IMR-90 (cell line): ENCODE measurements around the gene ARRDC2. TPM values are rescaled to one million over a fixed set of nuclear protein-coding genes. Genes with fewer than 3 reads are reported as not detected.

Experiments
- ATAC-seq: fragments of 200-7000 bp; cut with Tn5 transposase; 2 replicates; pipeline ENCODE4 v1.9.1; 2020; ENCODE audit warnings: low read depth, mild to moderate bottlenecking, moderate library complexity
- BruUV-seq: library from RNA; stranded (reverse); fragments of 400-500 nt; replicated peaks from 2 replicates; lab custom pipeline; 2021; lab: Mats Ljungman, UMichigan
- CTCF ChIA-PET: fragments of 300-600 bp; formaldehyde crosslinking; extraction: SDS; loops from one replicate; lab custom pipeline; 2021; ENCODE audit warnings: antibody characterized with exemption; lab: Yijun Ruan, JAX
- POLR2A ChIA-PET: fragments of 300-600 bp; sonication (Branson Sonifier 250); formaldehyde crosslinking; loops from one replicate; lab custom pipeline; 2022; ENCODE audit warnings: antibody characterized with exemption; ENCODE audit not compliant: unreplicated experiment; lab: Charles Lee
- DNase-seq: peaks from one replicate; pipeline ENCODE4 v3.0.0; 2013
- H2AFZ ChIP-seq: replicated peaks from 2 replicates; pipeline ENCODE3; 2013; ENCODE audit warnings: low read length, mild to moderate bottlenecking; ENCODE audit not compliant: poor library complexity
- H2AK5ac ChIP-seq: 2 replicates; pipeline ENCODE4 v1.6.1; 2013; ENCODE audit warnings: low read depth, low read length, inconsistent platforms
- H2AK9ac ChIP-seq: replicated peaks from 2 replicates; pipeline ENCODE3; 2013; ENCODE audit warnings: mild to moderate bottlenecking, low read depth, low read length, moderate library complexity; ENCODE audit not compliant: poor library complexity
- H2BK120ac ChIP-seq: 2 replicates; pipeline ENCODE4 v1.6.1; 2013; ENCODE audit warnings: low read depth, low read length, inconsistent platforms
- H2BK15ac ChIP-seq: 3 replicates; pipeline ENCODE4 v1.6.1; 2013; ENCODE audit warnings: low read depth, low read length, inconsistent platforms
- H2BK20ac ChIP-seq: 2 replicates; pipeline ENCODE4 v1.6.1; 2013; ENCODE audit warnings: low read depth, mild to moderate bottlenecking, inconsistent platforms, low read length, moderate library complexity
- H2BK5ac ChIP-seq: 2 replicates; pipeline ENCODE4 v1.6.1; 2013; ENCODE audit warnings: mild to moderate bottlenecking, low read depth, low read length, inconsistent platforms; ENCODE audit not compliant: poor library complexity, severe bottlenecking
- H3K14ac ChIP-seq: replicated peaks from 2 replicates; pipeline ENCODE4 v1.6.1; 2013; ENCODE audit warnings: low read depth, low read length, inconsistent platforms
- H3K18ac ChIP-seq: 2 replicates; pipeline ENCODE4 v1.6.1; 2013; ENCODE audit warnings: low read depth, low read length, control low read depth
- H3K23ac ChIP-seq: 2 replicates; pipeline ENCODE4 v1.6.1; 2013; ENCODE audit warnings: low read depth, low read length, inconsistent platforms
- H3K27ac ChIP-seq: 2 replicates; pipeline ENCODE4 v1.5.1; 2013; ENCODE audit warnings: mild to moderate bottlenecking, control low read depth, low read length; ENCODE audit not compliant: insufficient read depth
- H3K27me3 ChIP-seq: 2 replicates; pipeline ENCODE4 v1.6.1; 2013; ENCODE audit warnings: low read length; ENCODE audit not compliant: control insufficient read depth, insufficient read depth
- H3K36me3 ChIP-seq: 2 replicates; pipeline ENCODE4 v1.6.1; 2013; ENCODE audit warnings: low read length, mixed read lengths; ENCODE audit not compliant: control insufficient read depth, insufficient read depth
- H3K4ac ChIP-seq: 2 replicates; pipeline ENCODE4 v1.6.1; 2013; ENCODE audit warnings: low read depth, low read length, inconsistent platforms
- H3K4me1 ChIP-seq: 2 replicates; pipeline ENCODE4 v1.6.1; 2013; ENCODE audit warnings: low read length, mixed read lengths; ENCODE audit not compliant: control insufficient read depth, insufficient read depth
- H3K4me2 ChIP-seq: 2 replicates; pipeline ENCODE4 v1.6.1; 2013; ENCODE audit warnings: low read depth, mild to moderate bottlenecking, control low read depth, low read length, moderate library complexity
- H3K4me3 ChIP-seq: 2 replicates; pipeline ENCODE4 v1.5.1; 2013; ENCODE audit warnings: low read depth, mild to moderate bottlenecking, control low read depth, low read length, moderate library complexity; ENCODE audit not compliant: insufficient read depth
- H3K56ac ChIP-seq: 2 replicates; pipeline ENCODE4 v1.6.1; 2013; ENCODE audit warnings: low read length, inconsistent platforms; ENCODE audit not compliant: insufficient read depth; ENCODE audit errors: extremely low read depth
- H3K79me1 ChIP-seq, 2 experiments: 2 replicates each; pipeline ENCODE4 v1.6.1; 2013; ENCODE audit warnings: low read length in 2 of 2, inconsistent platforms in 1 of 2, low read depth in 1 of 2
- H3K9ac ChIP-seq: 2 replicates; pipeline ENCODE4 v1.6.1; 2013; ENCODE audit warnings: low read depth, low read length, control low read depth
- H3K9me1 ChIP-seq: 2 replicates; pipeline ENCODE4 v1.6.1; 2013; ENCODE audit warnings: low read length, inconsistent platforms; ENCODE audit not compliant: insufficient read depth
- H3K9me3 ChIP-seq: 2 replicates; pipeline ENCODE4 v1.6.1; 2013; ENCODE audit warnings: low read length; ENCODE audit not compliant: control insufficient read depth, insufficient read depth
- H4K20me1 ChIP-seq: 2 replicates; pipeline ENCODE4 v1.6.1; 2013; ENCODE audit warnings: low read length, inconsistent platforms; ENCODE audit not compliant: insufficient read depth
- H4K5ac ChIP-seq: 2 replicates; pipeline ENCODE4 v1.6.1; 2013; ENCODE audit warnings: mild to moderate bottlenecking, low read depth, low read length, control low read depth
- H4K8ac ChIP-seq, 2 experiments: 2 replicates each; pipeline ENCODE4 v1.6.1; 2013; ENCODE audit warnings: low read depth in 2 of 2, low read length in 2 of 2, control low read depth in 1 of 2, inconsistent platforms in 1 of 2
- H4K91ac ChIP-seq: 2 replicates; pipeline ENCODE4 v1.6.1; 2013; ENCODE audit warnings: low read depth, low read length, inconsistent platforms; ENCODE audit not compliant: insufficient read depth
- BHLHE40 ChIP-seq: fragments of 150-350 bp; IDR thresholded peaks from 2 replicates; pipeline ENCODE4 v1.6.1; 2016; ENCODE audit warnings: mild to moderate bottlenecking, low read depth, low read length
- CEBPB ChIP-seq: IDR thresholded peaks from 2 replicates; pipeline ENCODE4 v1.6.1; 2012; ENCODE audit warnings: low read depth, low read length, improper control_type of control experiment
- CHD1 ChIP-seq: IDR thresholded peaks from 2 replicates; pipeline ENCODE4 v1.6.1; 2012; ENCODE audit warnings: low read depth, low read length, improper control_type of control experiment
- FOS ChIP-seq: fragments of 150-350 bp; IDR thresholded peaks from 2 replicates; pipeline ENCODE4 v1.6.1; 2016; ENCODE audit warnings: low read depth, low read length
- MAFK ChIP-seq: IDR thresholded peaks from 2 replicates; pipeline ENCODE4 v1.6.1; 2012; ENCODE audit warnings: low read depth, low read length, improper control_type of control experiment
- MAZ ChIP-seq: IDR thresholded peaks from 2 replicates; pipeline ENCODE4 v1.6.1; 2012; ENCODE audit warnings: low read depth, mild to moderate bottlenecking, low read length, improper control_type of control experiment, moderate library complexity, borderline replicate concordance
- MXI1 ChIP-seq: IDR thresholded peaks from 2 replicates; pipeline ENCODE4 v1.6.1; 2012; ENCODE audit warnings: low read depth, mild to moderate bottlenecking, low read length, moderate library complexity, borderline replicate concordance
- NFE2L2 ChIP-seq: fragments of 150-350 bp; IDR thresholded peaks from 2 replicates; pipeline ENCODE4 v1.6.1; 2016; ENCODE audit warnings: low read depth, mild to moderate bottlenecking, low read length
- POLR2A ChIP-seq: IDR thresholded peaks from 2 replicates; pipeline ENCODE4 v1.6.1; 2012; ENCODE audit warnings: mild to moderate bottlenecking, low read depth, low read length
- RAD21 ChIP-seq: IDR thresholded peaks from 2 replicates; pipeline ENCODE4 v1.6.1; 2012; ENCODE audit warnings: low read length, improper control_type of control experiment
- RCOR1 ChIP-seq: IDR thresholded peaks from 2 replicates; pipeline ENCODE4 v1.6.1; 2012; ENCODE audit warnings: mild to moderate bottlenecking, low read length, improper control_type of control experiment; ENCODE audit not compliant: insufficient replicate concordance
- RFX5 ChIP-seq: IDR thresholded peaks from 2 replicates; pipeline ENCODE4 v1.8.0; 2012; ENCODE audit warnings: low read depth, mild to moderate bottlenecking, low read length, moderate library complexity
- SMC3 ChIP-seq: fragments of 150-350 bp; IDR thresholded peaks from 2 replicates; pipeline ENCODE4 v1.6.1; 2016; ENCODE audit warnings: low read depth, mild to moderate bottlenecking, antibody characterized with exemption, low read length, moderate library complexity
- WGBS, 2 experiments: methylation state at CpG; one replicate each; pipeline versions ENCODE4 v1.1.5 to v1.1.7; 2013; ENCODE audit warnings: missing lambda C conversion rate in 2 of 2; ENCODE audit not compliant: insufficient read length in 1 of 2; ENCODE audit errors: extremely low coverage in 2 of 2; 5-methylcytosine and 5-hydroxymethylcytosine counted together
- dilution Hi-C: fragments of 300-500 bp; cut with HindIII; formaldehyde crosslinking; loops from one replicate; pipeline ENCODE4 v1.14.3; 2018; ENCODE audit warnings: low sequenced_read_pairs; ENCODE audit not compliant: unreplicated experiment
- in situ Hi-C: fragments of 300-500 bp; cut with MboI; formaldehyde crosslinking; loops from 3 replicates; pipeline ENCODE4 v1.14.3; 2019; ENCODE audit warnings: low sequenced_read_pairs, inconsistent platforms, mixed read lengths
- intact Hi-C: fragments of 100-400 bp; cut with micrococcal nuclease; formaldehyde crosslinking; loops from 2 replicates; pipeline ENCODE4 v1.10.0; 2022
- polyA plus RNA-seq, 3 experiments: library from polyadenylated mRNA; depleted of rRNA; stranded (reverse); fragments of >200 nt; gene quantifications; 2 replicates each; pipeline ENCODE4 v1.2.3, GENCODE V29; 2012; ENCODE audit warnings: low replicate concordance in 1 of 3
- total RNA-seq: library from RNA; depleted of rRNA; stranded (reverse); fragments of >200 nt; gene quantifications from 2 replicates; pipeline ENCODE4 v1.2.3, GENCODE V29; 2012
- TF ChIP-seq, protein P1 (sequence below): fragments of 150-350 bp; IDR thresholded peaks from 2 replicates; pipeline ENCODE4 v1.6.1; 2016; ENCODE audit warnings: low read depth, mild to moderate bottlenecking, low read length, moderate library complexity, borderline replicate concordance
- TF ChIP-seq, protein P2 (sequence below): fragments of 150-350 bp; IDR thresholded peaks from 2 replicates; pipeline ENCODE4 v1.6.1; 2017; ENCODE audit warnings: mild to moderate bottlenecking, antibody characterized with exemption, low read length, low read depth
- TF ChIP-seq, protein P3 (sequence below): conservative IDR thresholded peaks from 2 replicates; pipeline ENCODE4 v1.5.1; 2012; ENCODE audit warnings: mild to moderate bottlenecking, low read depth, low read length, improper control_type of control experiment

ARRDC2 gene
- total and polyA plus RNA-seq, 2 of the 4 experiments (the other 2 are of a cell fraction) = 1.4 to 4.9 TPM

DNA sequence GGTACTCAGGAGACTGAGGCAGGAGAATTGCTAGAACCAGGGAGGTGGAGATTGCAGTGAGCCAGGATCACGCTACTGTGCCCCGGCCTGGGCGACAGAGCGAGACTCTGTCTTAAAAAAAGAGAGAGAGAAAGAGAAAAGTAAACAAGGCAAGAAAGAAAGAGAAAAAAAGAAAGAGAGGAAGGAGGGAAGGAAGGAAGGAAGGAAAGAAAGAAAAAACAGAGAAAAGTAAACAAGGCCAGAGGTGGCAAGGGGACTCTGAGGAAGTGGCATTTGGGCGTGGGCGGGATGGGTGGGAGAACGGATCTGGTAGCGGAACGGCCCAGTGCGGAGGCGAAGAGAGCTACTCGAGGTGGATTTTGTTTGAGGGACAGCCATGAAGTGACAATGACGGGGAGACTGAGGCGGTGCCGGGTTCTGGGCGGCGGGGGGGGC is 7.5 kb upstream of the ARRDC2 start:
- H3K36me3 ChIP-seq = no peaks in the 10 kb centered on the region
- peak overlapping the region; percentile 94 for H2AFZ ChIP-seq
- H3K4ac ChIP-seq = peak overlapping the region; percentile 67
- TF ChIP-seq SMC3 = no peak
- no peak for TF ChIP-seq CHD1
- no peak for TF ChIP-seq BHLHE40
- no peak for TF ChIP-seq FOS
- TF ChIP-seq, protein P1, sequence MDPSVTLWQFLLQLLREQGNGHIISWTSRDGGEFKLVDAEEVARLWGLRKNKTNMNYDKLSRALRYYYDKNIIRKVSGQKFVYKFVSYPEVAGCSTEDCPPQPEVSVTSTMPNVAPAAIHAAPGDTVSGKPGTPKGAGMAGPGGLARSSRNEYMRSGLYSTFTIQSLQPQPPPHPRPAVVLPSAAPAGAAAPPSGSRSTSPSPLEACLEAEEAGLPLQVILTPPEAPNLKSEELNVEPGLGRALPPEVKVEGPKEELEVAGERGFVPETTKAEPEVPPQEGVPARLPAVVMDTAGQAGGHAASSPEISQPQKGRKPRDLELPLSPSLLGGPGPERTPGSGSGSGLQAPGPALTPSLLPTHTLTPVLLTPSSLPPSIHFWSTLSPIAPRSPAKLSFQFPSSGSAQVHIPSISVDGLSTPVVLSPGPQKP = no peak
- no peak for TF ChIP-seq MXI1
- no peak for TF ChIP-seq NFE2L2
- no peak for TF ChIP-seq MAZ
- TF ChIP-seq, protein P2, sequence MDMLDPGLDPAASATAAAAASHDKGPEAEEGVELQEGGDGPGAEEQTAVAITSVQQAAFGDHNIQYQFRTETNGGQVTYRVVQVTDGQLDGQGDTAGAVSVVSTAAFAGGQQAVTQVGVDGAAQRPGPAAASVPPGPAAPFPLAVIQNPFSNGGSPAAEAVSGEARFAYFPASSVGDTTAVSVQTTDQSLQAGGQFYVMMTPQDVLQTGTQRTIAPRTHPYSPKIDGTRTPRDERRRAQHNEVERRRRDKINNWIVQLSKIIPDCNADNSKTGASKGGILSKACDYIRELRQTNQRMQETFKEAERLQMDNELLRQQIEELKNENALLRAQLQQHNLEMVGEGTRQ = no peak
- no peak for TF ChIP-seq CEBPB
- TF ChIP-seq, protein P3, sequence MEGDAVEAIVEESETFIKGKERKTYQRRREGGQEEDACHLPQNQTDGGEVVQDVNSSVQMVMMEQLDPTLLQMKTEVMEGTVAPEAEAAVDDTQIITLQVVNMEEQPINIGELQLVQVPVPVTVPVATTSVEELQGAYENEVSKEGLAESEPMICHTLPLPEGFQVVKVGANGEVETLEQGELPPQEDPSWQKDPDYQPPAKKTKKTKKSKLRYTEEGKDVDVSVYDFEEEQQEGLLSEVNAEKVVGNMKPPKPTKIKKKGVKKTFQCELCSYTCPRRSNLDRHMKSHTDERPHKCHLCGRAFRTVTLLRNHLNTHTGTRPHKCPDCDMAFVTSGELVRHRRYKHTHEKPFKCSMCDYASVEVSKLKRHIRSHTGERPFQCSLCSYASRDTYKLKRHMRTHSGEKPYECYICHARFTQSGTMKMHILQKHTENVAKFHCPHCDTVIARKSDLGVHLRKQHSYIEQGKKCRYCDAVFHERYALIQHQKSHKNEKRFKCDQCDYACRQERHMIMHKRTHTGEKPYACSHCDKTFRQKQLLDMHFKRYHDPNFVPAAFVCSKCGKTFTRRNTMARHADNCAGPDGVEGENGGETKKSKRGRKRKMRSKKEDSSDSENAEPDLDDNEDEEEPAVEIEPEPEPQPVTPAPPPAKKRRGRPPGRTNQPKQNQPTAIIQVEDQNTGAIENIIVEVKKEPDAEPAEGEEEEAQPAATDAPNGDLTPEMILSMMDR = no peak
- no peak for TF ChIP-seq RFX5
- TF ChIP-seq RAD21 = no peak
- TF ChIP-seq MAFK = no peak
- TF ChIP-seq POLR2A = no peak
- no peak for TF ChIP-seq RCOR1
- H2BK20ac ChIP-seq = no peak overlapping the region
- H3K23ac ChIP-seq = no peak overlapping the region
- intact Hi-C loops (loop anchor here (10.0 kb wide), 1 partner anchor 154 kb away; the partner anchor contains the start of gene PIK3R2), dilution Hi-C loops (no loop called here), in situ Hi-C loops (no loop called here)
- H3K9ac ChIP-seq = no peak overlapping the region
- POLR2A ChIA-PET = interaction anchor here (0.9 kb wide), 1 partner anchor 141 kb away, joined by 3 read pairs; no protein-coding TSS in a partner anchor
- H3K4me2 ChIP-seq = peak overlapping the region; percentile 47; the same call in 1 of the 2 replicates
- H3K27ac ChIP-seq = peak overlapping the region; percentile 5; the same call in 1 of the 2 replicates
- peak overlapping the region; percentile 30 for H4K5ac ChIP-seq
- H3K27me3 ChIP-seq = no peaks in the 10 kb centered on the region; the same call in 1 of the 2 replicates
- no peak for ATAC-seq
- CTCF ChIA-PET = no interaction called here
- DNase-seq = no peak
- H2AK5ac ChIP-seq = no peak overlapping the region
- peak overlapping the region; percentile 12 for H2BK5ac ChIP-seq
- peak overlapping the region; percentile 63 for H3K4me3 ChIP-seq
- peaks cover 9 to 10% of the 10 kb centered on the region in 2 experiments; a peak in 2 of 4 replicates for H3K79me1 ChIP-seq
- H3K56ac ChIP-seq = no peak overlapping the region
- H4K20me1 ChIP-seq = no peaks in the 10 kb centered on the region
- H2AK9ac ChIP-seq = peak overlapping the region; percentile 44
- peak overlapping the region; percentile 61; the same call in 1 of the 3 replicates for H2BK15ac ChIP-seq
- no peaks in the 10 kb centered on the region; the same call in 1 of the 2 replicates for H3K9me1 ChIP-seq
- 22% methylated on average over 12 of the region's 17 CpGs; no CpG with 5 or more reads in 1 of the 2 experiments for WGBS, 2 experiments
- H2BK120ac ChIP-seq = peak overlapping the region; percentile 33
- H3K18ac ChIP-seq = peak overlapping the region; percentile 16
- no peaks in the 10 kb centered on the region for H3K4me1 ChIP-seq
- BruUV-seq = no TSS peak
- peak overlapping the region; percentile 66; the same call in 1 of the 2 replicates for H3K14ac ChIP-seq
- peak overlapping the region; percentile 91 to 92 for H4K8ac ChIP-seq
- H4K91ac ChIP-seq = peak overlapping the region; percentile 54
- no peaks in the 10 kb centered on the region for H3K9me3 ChIP-seq
